Measurements from ENCODE around the gene PRKCQ.

- TF ChIP-seq, protein P1, sequence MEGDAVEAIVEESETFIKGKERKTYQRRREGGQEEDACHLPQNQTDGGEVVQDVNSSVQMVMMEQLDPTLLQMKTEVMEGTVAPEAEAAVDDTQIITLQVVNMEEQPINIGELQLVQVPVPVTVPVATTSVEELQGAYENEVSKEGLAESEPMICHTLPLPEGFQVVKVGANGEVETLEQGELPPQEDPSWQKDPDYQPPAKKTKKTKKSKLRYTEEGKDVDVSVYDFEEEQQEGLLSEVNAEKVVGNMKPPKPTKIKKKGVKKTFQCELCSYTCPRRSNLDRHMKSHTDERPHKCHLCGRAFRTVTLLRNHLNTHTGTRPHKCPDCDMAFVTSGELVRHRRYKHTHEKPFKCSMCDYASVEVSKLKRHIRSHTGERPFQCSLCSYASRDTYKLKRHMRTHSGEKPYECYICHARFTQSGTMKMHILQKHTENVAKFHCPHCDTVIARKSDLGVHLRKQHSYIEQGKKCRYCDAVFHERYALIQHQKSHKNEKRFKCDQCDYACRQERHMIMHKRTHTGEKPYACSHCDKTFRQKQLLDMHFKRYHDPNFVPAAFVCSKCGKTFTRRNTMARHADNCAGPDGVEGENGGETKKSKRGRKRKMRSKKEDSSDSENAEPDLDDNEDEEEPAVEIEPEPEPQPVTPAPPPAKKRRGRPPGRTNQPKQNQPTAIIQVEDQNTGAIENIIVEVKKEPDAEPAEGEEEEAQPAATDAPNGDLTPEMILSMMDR (IDR thresholded peaks at IDR 0.05; ENCODE audit: insufficient read depth, low read depth, low read length): no peak
- no peak for TF ChIP-seq EZH2 (IDR thresholded peaks at IDR 0.05; ENCODE audit: insufficient read depth, low read length)
Measured at GRCh38 chr10:6537770-6538169, 42.3 kb downstream of the PRKCQ start.
